CD14-positive monocyte (primary cell): ENCODE measurements around the gene IRF9. TPM values are rescaled to one million over a fixed set of nuclear protein-coding genes. Genes with fewer than 3 reads are reported as not detected.

ENCODE experiments used
- DNase-seq, 3 donors: peaks; one replicate each; pipeline ENCODE4 v3.0.0-alpha.2; 2011 to 2022
- H2AFZ ChIP-seq: 2 replicates; pipeline ENCODE4 v1.6.0; 2012; ENCODE audit warnings: mild to moderate bottlenecking, low read depth, low read length, inconsistent platforms; ENCODE audit not compliant: insufficient read depth, poor library complexity, severe bottlenecking
- H3K27ac ChIP-seq, 2 donors: 1 replicate in 1 of 2; 2 replicates in 1 of 2; pipeline ENCODE4 v1.5.1; 2012 to 2013; ENCODE audit warnings: low read length in 2 of 2, control low read depth in 1 of 2, inconsistent platforms in 1 of 2, low read depth in 1 of 2, mild to moderate bottlenecking in 1 of 2
- H3K27me3 ChIP-seq, 2 donors: one replicate each; pipeline versions ENCODE4 v1.6.0 to v1.6.1; 2011 to 2013; ENCODE audit warnings: low read length in 2 of 2; ENCODE audit not compliant: control insufficient read depth in 2 of 2, insufficient read depth in 2 of 2
- H3K36me3 ChIP-seq, 2 donors: replicated peaks in 1 of 2; 1 replicate in 1 of 2; 2 replicates in 1 of 2; pipeline versions ENCODE4 v1.5.1 to v1.6.1; 2012 to 2013; ENCODE audit warnings: low read length in 2 of 2, control low read depth in 1 of 2, inconsistent platforms in 1 of 2, mild to moderate bottlenecking in 1 of 2; ENCODE audit not compliant: insufficient read depth in 2 of 2, control insufficient read depth in 1 of 2
- H3K4me1 ChIP-seq, 2 donors: 1 replicate in 1 of 2; 2 replicates in 1 of 2; pipeline versions ENCODE4 v1.5.1 to v1.6.1; 2012 to 2013; ENCODE audit warnings: low read length in 2 of 2, control low read depth in 1 of 2, inconsistent platforms in 1 of 2, mild to moderate bottlenecking in 1 of 2, moderate library complexity in 1 of 2; ENCODE audit not compliant: insufficient read depth in 2 of 2, control insufficient read depth in 1 of 2
- H3K4me2 ChIP-seq: replicated peaks from 2 replicates; pipeline ENCODE3; 2012; ENCODE audit warnings: low read length, moderate library complexity, mild to moderate bottlenecking; ENCODE audit not compliant: poor library complexity, severe bottlenecking; ENCODE audit errors: extremely low read depth
- H3K4me3 ChIP-seq, 3 experiments: fragments of 200-600 bp in 1 of 3; sonication (generic) in 1 of 3; replicated peaks in 1 of 3; 1 replicate in 2 of 3; 2 replicates in 1 of 3; pipeline ENCODE4 v1.5.1; 2011 to 2013; ENCODE audit warnings: low read length in 3 of 3, mild to moderate bottlenecking in 3 of 3, control low read depth in 2 of 3, low read depth in 2 of 3, inconsistent platforms in 1 of 3, moderate library complexity in 1 of 3
- H3K79me2 ChIP-seq: 2 replicates; pipeline ENCODE4 v1.6.0; 2012; ENCODE audit warnings: mild to moderate bottlenecking, control low read depth, inconsistent platforms, low read length, moderate library complexity; ENCODE audit not compliant: insufficient read depth
- H3K9ac ChIP-seq: 2 replicates; pipeline ENCODE4 v1.6.0; 2017; ENCODE audit warnings: low read length, mild to moderate bottlenecking; ENCODE audit not compliant: insufficient read depth, poor library complexity, severe bottlenecking
- H3K9me3 ChIP-seq, 2 donors: replicated peaks in 1 of 2; 1 replicate in 1 of 2; 2 replicates in 1 of 2; pipeline versions ENCODE4 v1.5.1 to v1.6.1; 2012 to 2013; ENCODE audit warnings: low read length in 2 of 2, control low read depth in 1 of 2; ENCODE audit not compliant: control insufficient read depth in 1 of 2, insufficient read depth in 1 of 2
- H4K20me1 ChIP-seq: 2 replicates; pipeline ENCODE4 v1.6.0; 2012; ENCODE audit warnings: mild to moderate bottlenecking, low read length, control low read depth, moderate library complexity; ENCODE audit not compliant: insufficient read depth
- H3K27ac Mint-ChIP-seq, 7 donors: one replicate each; pipeline ENCODE4 v1.8.0; 2020; ENCODE audit warnings: mild to moderate bottlenecking in 7 of 7, mixed read lengths in 7 of 7, moderate library complexity in 6 of 7, inconsistent platforms in 2 of 7
- H3K27me3 Mint-ChIP-seq, 3 donors: one replicate each; pipeline ENCODE4 v1.8.0; 2021 to 2022; ENCODE audit warnings: low read depth in 3 of 3, mild to moderate bottlenecking in 3 of 3, mixed read lengths in 3 of 3, moderate library complexity in 3 of 3, inconsistent platforms in 1 of 3
- H3K36me3 Mint-ChIP-seq, 2 donors: one replicate each; pipeline ENCODE4 v1.8.0; 2020; ENCODE audit warnings: mixed read lengths in 2 of 2, inconsistent platforms in 1 of 2, mild to moderate bottlenecking in 1 of 2
- H3K4me1 Mint-ChIP-seq: one replicate; pipeline ENCODE4 v1.8.0; 2020; ENCODE audit warnings: mild to moderate bottlenecking, mixed read lengths
- H3K4me3 Mint-ChIP-seq, 2 donors: one replicate each; pipeline ENCODE4 v1.8.0; 2020; ENCODE audit warnings: mild to moderate bottlenecking in 2 of 2, mixed read lengths in 2 of 2, moderate library complexity in 1 of 2
- H3K9me3 Mint-ChIP-seq, 7 donors: one replicate each; pipeline ENCODE4 v1.8.0; 2020 to 2022; ENCODE audit warnings: mixed read lengths in 7 of 7, mild to moderate bottlenecking in 6 of 7, moderate library complexity in 6 of 7, inconsistent platforms in 2 of 7
- CTCF ChIP-seq: fragments of 200-600 bp; IDR thresholded peaks from one replicate; pipeline ENCODE4 v1.8.0; 2022; ENCODE audit warnings: antibody characterized with exemption, mild to moderate bottlenecking
- WGBS: methylation state at CpG from one replicate; pipeline ENCODE4 v1.1.5; 2013; ENCODE audit warnings: missing lambda C conversion rate; ENCODE audit not compliant: insufficient coverage; 5-methylcytosine and 5-hydroxymethylcytosine counted together
- intact Hi-C, 2 donors: fragments of 100-400 bp; cut with micrococcal nuclease; formaldehyde crosslinking; loops; one replicate each; pipeline versions ENCODE4 v1.15.0 to v1.15.1; 2023
- polyA plus RNA-seq, 3 donors: library from polyadenylated mRNA; depleted of rRNA in 1 of 3; unstranded in 2 of 3; stranded (reverse) in 1 of 3; fragments of 300-500 nt in 2 of 3; fragments of >200 nt in 1 of 3; fragmentation: Illumina TruSeq in 2 of 3; gene quantifications; 1 replicate in 2 of 3; 2 replicates in 1 of 3; pipeline ENCODE4 v1.2.3, GENCODE V29; 2012 to 2021

The IRF9 gene
- polyA plus RNA-seq, 3 donors: 44.7 to 208 (median 56.0) TPM

DNA sequence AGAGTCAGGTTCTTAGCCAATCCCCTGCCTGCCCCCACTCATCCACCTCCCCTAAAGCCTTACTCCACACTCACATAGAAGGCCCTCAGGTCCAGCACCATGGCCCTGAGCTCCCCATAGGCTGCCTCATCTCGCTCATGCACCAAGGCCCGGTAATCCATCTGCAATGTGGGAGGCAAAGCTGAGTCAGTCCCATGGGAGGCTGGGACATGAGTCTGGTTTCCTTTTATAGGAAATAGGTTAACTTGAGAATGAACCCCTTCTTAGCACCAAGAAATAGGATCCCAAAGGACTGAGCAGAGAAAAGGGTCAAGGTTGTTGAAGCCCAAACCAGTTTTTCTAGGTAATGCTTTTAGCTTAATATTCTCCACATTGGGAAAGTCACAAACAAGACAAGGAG is 17.6 kb upstream of the IRF9 start:
- DNase-seq: no peak
- Histone ChIP-seq H3K4me3 (no peak overlapping the region), H3K9me3 (no peaks in the 10 kb centered on the region), H3K4me1 (peaks cover 44 to 58% of the 10 kb centered on the region in 2 donors), H4K20me1 (peaks cover 56% of the 10 kb centered on the region), H3K27me3 (no peaks in the 10 kb centered on the region), H3K27ac (no peak overlapping the region), H2AFZ (no peak overlapping the region), H3K36me3 (peaks cover 28 to 38% of the 10 kb centered on the region in 2 donors), H3K9ac (no peak overlapping the region), H3K79me2 (peaks cover 70% of the 10 kb centered on the region), H3K4me2 (no peak overlapping the region)
- H3K27ac Mint-ChIP-seq: peak overlapping the region in 5 of 7 donors; percentile 24 to 66 (median 35)
- H3K4me1 Mint-ChIP-seq: peaks cover 59% of the 10 kb centered on the region
- peaks cover 39 to 43% of the 10 kb centered on the region in 2 donors for H3K36me3 Mint-ChIP-seq
- no peak overlapping the region for H3K4me3 Mint-ChIP-seq
- TF ChIP-seq CTCF: no peak
- H3K27me3 Mint-ChIP-seq: peaks cover 0 to 2% (median 1%) of the 10 kb centered on the region in 3 donors
- WGBS: no CpG with 5 or more reads among the region's 2 CpGs
- H3K9me3 Mint-ChIP-seq: no peaks in the 10 kb centered on the region
- intact Hi-C loops: no loop called here

GRCh38 chr14:24144451-24144850 is 16.6 kb upstream of the IRF9 start:
- H3K9me3 ChIP-seq: no peaks in the 10 kb centered on the region
- H2AFZ ChIP-seq: no peak overlapping the region
- peak overlapping the region; percentile 98 for H3K4me2 ChIP-seq
- no peaks in the 10 kb centered on the region for H3K27me3 ChIP-seq
- peaks cover 70% of the 10 kb centered on the region for H3K79me2 ChIP-seq
- H3K4me3 ChIP-seq: peak overlapping the region in 1 of 3 experiments; percentile 100
- H3K4me1 Mint-ChIP-seq: peaks cover 58% of the 10 kb centered on the region
- intact Hi-C loops: no loop called here
- no peak for DNase-seq
- peak overlapping the region in 1 of 2 donors; percentile 84 for H3K27ac ChIP-seq
- WGBS: no CpG with 5 or more reads among the region's 1 CpG
- H3K36me3 ChIP-seq: peaks cover 25 to 38% of the 10 kb centered on the region in 2 donors
- H3K9ac ChIP-seq: no peak overlapping the region
- no peaks in the 10 kb centered on the region for H3K9me3 Mint-ChIP-seq
- H3K36me3 Mint-ChIP-seq: peaks cover 39 to 43% of the 10 kb centered on the region in 2 donors
- peaks cover 46 to 62% of the 10 kb centered on the region in 2 donors for H3K4me1 ChIP-seq
- H3K4me3 Mint-ChIP-seq: no peak overlapping the region
- peak overlapping the region in 1 of 7 donors; percentile 63 for H3K27ac Mint-ChIP-seq
- no peak for TF ChIP-seq CTCF
- H4K20me1 ChIP-seq: peaks cover 53% of the 10 kb centered on the region
- H3K27me3 Mint-ChIP-seq: peaks cover 0 to 2% (median 1%) of the 10 kb centered on the region in 3 donors
